Left lobe of liver (tissue), 2 donors: ENCODE measurements around the gene RGS16. TPM values are rescaled to one million over a fixed set of nuclear protein-coding genes. Genes with fewer than 3 reads are reported as not detected.

Experiments
- ATAC-seq: fragments of 200-7000 bp; cut with Tn5 transposase; one replicate; pipeline ENCODE4 v1.9.1; 2020; ENCODE audit warnings: mild to moderate bottlenecking, moderate library complexity
- DNase-seq: peaks from one replicate; pipeline ENCODE4 v3.0.0-alpha.2; 2020; ENCODE audit warnings: low spot score
- total RNA-seq: library from RNA; stranded (reverse); gene quantifications from one replicate; pipeline ENCODE4 v1.2.1, GENCODE V29; 2021
- donor health status: DM: no; HTN: no; CAD: no; lungs with moderate emphysema.
- donor health status: DM: no; HTN: yes; CAD: no.

Gene RGS16
- total RNA-seq, 1 donor from 2014 or later, result 0.15 TPM

DNA sequence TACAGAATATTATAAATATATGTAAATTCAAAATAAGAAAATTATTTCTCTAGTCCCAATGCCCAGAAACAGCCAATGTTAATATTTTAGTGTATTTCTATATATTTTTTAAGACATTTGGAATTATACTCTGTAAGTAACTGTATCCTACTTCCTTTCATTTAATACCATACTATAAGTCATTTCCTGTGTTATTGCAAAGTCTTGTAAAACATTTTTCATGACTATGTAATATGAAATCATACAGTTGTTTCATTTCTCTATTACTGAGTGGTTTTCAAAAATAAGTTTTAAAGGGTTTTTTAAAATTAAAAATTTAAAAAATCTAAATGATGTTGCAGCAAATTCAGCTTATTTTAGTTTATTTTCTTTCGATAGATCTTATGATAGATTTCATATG lies 17.1 kb downstream of the RGS16 start:
- DNase-seq (no peak), ATAC-seq (no peak)

DNA sequence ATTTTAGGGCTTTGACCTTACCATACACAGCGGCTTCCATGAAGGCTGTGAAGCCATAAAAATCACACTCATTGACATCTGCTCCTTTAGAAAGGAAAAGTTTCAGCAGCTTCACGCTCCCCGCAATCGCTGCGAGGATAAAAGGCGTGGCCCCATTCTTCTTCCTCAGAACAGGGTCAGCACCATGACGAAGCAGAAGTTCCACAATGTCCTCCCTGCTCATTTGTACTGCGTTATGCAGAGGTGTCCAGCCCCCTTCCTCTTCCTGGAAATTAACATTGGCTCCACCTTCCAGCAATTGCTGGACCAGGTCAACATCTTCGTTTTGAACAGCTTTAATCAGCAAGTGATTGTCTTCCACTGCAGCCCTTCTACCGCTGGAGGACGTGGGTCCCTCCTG lies 17.8 kb downstream of the RGS16 start:
- ATAC-seq (no peak), DNase-seq (no peak)

DNA sequence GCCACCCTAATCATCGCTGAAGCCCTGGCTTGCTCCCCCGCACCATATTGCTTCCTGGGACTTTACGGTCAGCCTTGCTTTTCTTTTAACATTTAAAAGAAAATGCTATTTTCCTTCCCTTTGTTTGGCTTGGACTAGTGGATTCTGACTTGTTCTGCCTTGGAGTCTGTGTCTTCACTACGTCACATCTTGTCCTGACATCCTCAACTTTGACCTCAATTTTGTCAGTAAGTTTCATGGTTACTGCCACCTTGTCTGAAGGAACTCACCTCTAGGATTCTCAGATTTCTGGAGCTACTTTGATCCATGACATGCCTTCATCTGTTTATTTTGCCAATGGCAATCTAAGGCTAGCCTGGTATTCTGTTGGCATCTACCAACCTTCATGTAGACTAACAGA lies 19.4 kb downstream of the RGS16 start:
- DNase-seq (no peak), ATAC-seq (no peak)

DNA sequence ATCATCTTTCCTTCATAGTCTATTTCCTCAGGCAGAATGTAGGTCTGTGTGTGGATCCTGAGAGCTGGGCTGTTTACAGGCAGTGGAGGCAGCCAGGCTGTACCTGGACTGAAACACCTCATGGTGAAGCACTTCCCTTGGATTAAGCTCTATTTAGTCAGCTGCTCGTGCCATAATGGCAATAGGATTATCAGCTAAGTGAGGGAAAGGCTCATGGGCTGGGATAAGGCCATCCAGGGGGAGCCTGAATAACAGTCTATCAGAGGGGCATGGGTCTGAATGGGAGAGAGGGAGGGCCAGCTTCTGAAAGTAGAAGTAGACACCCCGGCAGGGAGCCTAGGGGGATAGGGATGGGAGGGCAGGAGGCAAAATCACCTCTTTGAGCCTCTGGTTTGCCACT lies 23.5 kb downstream of the RGS16 start:
- ATAC-seq (no peak), DNase-seq (no peak)

DNA sequence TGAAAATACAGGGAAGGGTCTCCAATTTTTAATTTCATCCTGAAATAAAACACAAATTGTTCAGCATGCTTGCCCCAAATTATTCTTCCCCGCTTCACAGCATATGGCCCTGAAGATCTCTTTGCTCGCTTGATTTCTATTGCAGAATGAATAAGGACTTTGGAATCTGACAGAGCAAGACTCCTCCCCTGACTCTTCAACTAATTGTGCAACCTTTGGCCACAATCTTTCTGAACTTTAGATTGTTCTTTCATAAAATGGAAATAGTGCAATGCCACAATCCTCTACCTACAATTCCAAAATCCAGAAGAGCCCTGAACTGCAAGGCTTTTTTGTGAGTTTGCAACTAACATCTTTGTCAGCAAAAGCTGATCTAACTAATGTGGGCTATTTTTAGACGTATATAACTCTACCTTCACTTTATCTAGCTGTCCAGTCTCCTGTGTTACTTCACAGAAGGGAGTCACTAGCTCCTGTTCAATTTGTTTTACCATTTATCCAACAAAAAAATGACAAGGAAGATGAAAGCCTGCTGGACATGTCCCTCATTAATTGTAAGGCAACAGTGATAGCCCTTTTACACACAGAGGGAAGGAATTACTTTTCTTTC lies 28.5 kb downstream of the RGS16 start:
- peak; percentile 94 for ATAC-seq
- no peak for DNase-seq

DNA sequence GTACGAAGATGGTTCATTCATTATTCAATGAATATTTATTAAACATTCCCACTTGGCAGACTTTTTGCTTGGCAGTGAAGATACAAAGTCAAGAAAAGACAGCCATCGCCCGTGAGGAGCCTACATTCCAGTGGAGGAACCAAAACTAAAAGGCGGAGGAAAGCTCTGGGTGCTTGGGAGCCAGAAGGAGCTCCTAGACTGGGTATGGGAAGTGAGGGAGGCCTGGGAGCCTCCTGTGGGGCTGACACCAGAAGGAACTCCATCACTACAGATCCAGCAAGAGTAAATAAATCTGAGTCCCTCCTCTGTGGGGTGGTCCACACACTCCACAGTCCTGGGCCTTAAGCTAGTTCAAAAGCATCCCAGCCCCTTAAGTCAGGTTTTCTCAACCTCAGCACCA lies 30.0 kb downstream of the RGS16 start:
- DNase-seq (no peak), ATAC-seq (no peak)

DNA sequence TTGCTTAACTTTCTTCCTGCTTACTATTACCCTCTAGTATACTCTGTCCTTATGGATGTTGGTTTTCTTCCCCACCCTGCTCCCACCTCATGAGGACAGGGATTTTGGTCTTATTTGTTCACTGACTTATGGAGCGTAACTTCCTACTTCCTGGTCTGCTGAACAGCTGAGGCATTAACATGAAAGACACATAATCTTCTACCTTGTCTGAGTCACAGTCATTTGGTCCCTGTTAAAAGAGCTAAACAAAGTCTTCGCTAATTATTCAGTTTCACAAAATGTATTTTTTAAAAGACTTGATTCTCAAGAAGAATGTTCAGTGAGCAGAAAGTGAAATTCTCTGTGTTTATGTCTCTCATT lies 33.6 kb downstream of the RGS16 start:
- DNase-seq (no peak), ATAC-seq (no peak)

DNA sequence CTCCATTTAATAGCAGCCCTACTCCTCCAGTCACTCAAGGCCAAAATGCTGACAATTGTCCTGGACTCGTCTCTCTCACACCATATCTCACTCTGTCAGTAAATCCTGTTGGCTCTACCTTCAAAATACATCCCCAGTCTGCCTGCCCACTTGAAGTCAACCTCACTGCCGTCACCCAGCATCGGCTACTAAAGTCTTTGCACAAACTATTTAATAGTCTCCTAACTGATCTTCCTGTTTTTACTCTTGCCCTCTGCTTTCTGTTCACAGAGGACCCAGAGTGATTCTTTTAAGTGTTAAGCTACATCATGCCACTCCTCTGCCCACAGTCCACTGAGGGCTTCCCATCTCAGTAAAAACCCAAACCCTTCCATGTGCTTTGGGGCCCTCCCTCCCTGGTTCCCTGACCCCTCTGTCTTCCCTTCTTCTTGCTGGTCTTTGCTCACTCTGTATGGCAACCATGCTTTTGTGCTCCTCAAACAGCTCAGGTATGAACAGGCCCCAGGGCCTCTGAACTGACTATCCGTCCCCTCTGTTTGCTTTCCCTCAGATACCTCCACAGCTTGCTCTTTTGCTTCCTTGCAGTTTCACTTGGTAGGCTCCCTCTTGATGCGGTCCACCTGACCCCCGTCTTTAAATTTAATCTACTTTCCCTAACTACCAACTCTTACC lies 34.1 kb downstream of the RGS16 start:
- ATAC-seq, result no peak
- DNase-seq, result no peak

DNA sequence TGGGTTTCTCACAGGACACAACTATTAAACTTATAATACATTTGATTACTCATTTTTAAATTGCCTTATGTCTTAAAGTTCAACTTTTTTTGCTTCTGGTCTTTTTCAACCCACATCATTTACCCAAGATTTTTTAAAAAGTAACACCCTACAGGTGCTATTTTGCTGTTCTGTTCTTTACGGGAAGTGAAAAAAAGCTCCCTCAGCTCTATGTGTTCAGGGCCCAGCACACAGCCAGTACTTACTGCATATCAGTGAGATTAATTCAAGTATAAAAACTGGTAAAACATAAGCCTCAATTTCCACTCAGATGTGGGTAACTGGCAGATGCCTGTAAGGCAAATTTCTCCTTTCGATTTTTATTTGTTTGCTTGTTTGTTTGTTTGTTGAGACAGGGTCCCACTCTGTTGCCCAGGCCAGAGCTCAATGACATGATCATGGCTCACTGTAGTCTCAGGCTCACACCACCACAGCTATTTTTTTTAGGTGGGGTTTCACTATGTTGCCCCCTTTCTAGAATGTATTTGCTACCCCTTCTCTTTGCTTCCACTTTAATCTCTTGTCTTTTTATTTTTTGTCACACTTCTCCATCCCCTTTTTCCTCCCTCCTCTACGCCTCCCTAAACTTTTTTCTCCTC lies 35.4 kb downstream of the RGS16 start:
- no peak for DNase-seq
- ATAC-seq, result no peak

DNA sequence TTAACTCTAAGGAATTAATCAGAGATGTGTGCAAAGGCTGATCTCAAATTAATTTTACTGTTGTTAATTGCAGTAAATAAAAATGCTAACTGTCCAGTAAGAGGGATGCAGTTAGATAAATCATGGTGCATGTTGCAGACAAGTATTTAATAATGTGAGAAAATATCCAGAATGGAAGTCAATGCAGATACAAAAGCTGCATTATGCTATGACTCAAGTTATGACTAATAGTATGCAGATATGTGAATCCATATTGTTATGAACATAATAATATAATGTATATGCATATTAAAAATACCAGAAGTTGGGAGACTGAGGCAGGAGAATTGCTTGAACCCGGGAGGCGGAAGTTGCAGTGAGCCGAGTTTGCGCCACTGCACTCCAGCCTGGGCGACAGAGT lies 36.6 kb downstream of the RGS16 start:
- no peak for DNase-seq

DNA sequence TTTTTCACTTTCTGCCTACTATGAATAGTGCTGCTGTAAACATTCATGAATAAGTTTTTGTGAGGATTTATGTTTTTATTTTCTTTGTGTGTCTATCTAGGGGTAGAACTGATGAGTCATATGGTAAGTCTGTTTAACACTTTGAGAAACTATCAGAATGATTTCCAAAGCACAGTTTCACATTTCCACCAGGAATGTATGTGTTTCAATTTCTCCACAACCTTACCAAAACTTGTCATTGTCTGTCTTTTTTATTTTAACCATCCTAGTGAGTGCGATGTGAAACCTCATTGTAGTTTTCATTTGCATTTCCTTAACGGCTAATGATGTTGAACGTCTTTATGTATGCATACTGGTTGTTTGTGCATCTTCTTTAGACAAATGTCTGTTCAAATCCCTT lies 38.7 kb downstream of the RGS16 start:
- DNase-seq, result no peak
- no peak for ATAC-seq

More for the DNA sequence above, 36.6 kb downstream of the RGS16 start:
- no peak for ATAC-seq

DNA sequence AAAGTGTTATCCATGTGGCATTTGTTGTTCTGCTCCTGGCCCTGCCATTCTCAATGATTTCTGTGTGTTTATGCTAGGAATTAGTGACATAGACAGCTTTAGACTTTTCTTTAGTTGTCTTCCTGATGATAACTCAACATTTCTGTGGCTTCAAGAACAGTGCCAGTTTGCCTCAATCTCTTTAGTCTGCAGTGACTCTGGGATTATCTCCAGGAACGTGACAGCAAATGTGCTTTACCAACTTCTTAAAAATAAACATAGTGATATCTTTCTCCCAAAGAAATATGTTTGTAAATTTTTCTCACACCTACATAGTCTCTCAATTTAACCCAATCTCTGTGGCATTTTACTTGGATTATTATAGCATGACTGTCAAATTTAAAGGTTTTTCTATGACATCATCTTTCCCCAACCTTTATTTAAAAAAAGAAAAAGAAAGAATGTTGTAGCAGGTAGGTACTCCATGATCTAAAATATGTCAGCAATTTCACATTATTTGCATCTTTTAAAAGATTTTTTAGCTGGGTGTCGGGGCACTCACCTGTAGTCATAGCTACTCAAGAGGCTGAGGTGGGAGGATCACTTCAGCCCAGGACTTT lies 39.7 kb downstream of the RGS16 start:
- no peak for ATAC-seq
- no peak for DNase-seq

DNA sequence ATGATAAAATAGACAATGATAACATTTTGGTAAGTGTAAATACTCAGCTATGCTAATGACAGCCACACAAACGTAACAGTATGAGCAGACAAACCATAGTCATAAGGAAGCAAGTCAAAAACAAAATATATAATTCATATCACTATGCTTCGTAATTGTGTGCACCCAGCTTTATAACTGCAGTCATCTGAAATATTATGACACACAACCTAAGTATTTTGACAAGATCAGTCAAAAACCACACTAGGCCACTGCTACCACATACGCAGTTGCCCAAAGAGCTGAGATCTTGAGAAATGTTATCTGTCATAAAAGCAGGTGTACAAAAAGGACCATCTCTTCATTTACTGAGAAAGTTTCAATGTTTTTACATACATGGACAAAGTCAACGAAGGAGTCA lies 41.1 kb downstream of the RGS16 start:
- DNase-seq, result no peak
- no peak for ATAC-seq

DNA sequence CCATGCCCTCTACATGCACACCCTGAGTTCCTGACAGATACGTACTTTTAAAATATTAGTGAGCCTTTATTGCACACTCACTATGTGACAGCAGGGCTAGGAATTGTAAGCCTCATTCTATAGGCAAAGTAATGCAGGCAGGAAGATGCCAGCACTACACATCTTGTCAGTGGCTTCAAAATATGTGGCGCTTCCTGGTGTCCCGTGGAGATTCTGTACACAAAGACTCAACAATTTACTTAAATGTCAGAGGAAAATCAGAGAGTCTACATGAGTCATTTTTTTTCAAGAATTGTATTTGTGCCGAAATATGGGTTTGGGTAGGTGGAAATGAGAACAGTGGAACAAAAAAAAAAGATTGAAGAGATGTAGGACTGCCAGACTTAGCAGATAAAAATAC lies 42.7 kb downstream of the RGS16 start:
- no peak for ATAC-seq
- DNase-seq, result no peak

DNA sequence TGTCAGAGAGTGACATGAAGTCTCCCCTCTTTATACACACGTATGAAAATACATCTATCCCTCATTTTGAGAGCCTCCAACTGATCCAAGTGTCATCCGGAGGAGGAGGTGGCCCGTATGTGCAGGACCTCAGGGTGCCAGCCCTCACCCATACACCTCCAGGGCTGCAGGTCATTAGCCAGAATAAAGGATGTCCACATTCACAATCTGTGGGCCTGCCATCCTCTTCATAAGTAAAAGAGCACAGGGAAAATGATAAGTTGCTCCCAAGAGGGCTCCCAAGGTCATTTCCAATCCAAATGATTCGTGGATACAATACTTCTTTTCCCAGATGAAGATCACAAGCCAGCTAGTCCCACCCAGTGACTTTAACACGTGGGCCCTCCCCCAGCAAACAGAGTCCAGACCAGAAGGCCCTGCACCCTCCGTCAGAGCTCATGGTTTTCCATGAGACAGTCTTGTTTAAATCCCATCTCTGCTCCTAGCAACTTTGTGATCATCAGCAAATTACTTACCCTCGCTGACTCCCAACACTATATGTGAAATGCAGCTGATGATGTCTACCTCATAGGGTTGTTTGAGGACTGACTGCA lies 43.7 kb downstream of the RGS16 start:
- ATAC-seq, result no peak
- no peak for DNase-seq

DNA sequence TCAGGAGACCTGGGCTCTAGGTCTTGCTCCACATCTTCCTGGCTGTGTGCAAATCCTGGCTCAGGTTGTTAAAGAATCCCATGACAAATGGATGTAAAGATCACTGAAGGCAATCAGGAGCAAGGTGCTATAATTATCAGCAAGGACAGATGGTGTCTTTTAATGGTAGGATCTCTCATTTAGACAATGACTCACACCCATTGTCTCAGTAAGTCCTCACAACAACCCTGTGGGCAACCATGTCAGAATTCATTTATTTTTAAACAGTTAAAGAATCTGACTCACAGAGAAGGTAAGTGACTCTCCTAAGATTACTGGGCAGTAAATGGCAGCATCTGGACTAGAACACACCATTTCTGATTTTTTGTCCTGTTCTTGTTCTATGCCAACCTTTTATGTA lies 47.9 kb downstream of the RGS16 start:
- DNase-seq, result no peak
- no peak for ATAC-seq

DNA sequence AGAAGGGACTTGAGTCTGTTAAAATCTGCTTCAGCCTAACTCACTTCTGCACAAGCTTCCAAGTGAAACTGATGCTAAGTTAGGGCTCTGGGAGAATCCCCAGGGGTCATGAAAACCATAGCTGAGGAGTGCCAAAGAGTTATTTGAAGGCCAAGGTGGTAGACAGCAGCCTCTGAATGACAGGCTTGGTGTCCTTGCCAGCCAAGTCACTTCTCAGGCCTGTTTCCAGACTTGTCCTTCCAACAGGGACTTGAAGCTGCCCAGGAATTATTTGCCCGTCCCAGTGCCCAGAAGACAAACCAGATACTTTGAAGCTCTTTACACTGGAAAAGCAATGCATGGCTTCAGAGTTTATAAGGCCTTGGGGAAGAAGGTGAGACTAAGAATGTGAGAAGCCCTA lies 48.7 kb downstream of the RGS16 start:
- ATAC-seq (no peak), DNase-seq (no peak)

DNA sequence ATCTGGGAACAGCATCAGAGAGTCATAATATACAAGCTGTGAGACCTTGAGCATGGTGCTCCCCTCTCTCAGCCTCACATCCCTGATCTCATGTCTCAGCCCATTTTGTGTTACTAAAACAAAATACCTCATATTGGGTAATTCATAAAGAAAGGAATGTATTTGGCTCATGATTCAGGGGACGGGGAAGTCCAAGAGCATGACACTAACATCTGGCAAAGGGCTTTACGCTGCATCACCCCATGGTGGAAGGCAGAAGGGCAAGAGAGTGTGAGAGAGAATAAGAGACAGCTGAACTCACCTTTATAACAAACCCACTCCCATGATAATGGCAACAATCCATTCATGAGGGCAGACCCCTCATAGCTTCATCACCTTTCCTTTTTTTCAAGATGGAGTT lies 51.7 kb downstream of the RGS16 start:
- DNase-seq (no peak), ATAC-seq (no peak)

DNA sequence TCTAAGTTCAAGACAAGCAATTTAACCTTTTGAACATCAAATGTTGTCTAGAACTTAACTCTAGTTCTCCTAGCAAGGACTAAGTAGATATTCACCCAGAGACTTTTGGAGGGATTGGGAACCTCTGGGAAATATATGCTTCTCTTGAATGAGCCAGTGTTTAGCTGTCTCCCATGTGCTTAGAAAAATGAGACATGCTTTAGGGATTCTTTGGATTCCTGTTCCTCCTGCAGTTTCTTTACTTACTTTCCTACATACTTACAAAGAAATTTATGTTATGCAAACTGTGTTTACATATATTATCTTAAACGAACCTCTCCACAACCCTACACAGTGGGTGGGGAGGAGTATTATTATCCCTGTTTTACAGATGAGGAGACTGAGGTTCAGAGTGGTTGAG lies 54.4 kb downstream of the RGS16 start:
- DNase-seq (no peak), ATAC-seq (no peak)

DNA sequence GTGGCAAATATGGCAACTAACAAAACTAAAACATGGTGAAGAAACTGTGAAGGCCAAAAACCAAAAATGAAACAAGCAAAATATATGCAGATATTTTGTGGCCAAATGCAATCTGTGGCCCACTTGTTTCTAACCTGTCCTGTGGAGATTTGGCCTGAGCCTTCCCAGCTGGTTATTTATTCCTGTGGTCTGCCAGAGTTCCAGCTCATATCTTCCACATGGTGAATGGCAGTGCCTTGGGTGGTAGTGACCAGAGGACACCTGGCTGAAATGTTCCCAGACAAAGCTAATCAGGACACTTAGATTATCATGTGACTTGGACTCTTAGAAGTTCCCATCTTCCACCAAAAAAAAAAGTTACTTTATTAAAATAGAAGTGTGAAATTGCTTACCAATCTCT lies 54.8 kb downstream of the RGS16 start:
- no peak for DNase-seq
- no peak for ATAC-seq
